ENCODE results near the gene LHFPL6. TPM values are rescaled to one million over a fixed set of nuclear protein-coding genes. Genes with fewer than 3 reads are reported as not detected.
"Not testable (repeated sequence)": the region's sequence is repeated elsewhere in the genome, so short reads cannot be mapped to it uniquely, and the experiment has no call there.

LHFPL6 gene
- total RNA-seq, 1 donor from 2014 or later, result 54.8 TPM

DNA sequence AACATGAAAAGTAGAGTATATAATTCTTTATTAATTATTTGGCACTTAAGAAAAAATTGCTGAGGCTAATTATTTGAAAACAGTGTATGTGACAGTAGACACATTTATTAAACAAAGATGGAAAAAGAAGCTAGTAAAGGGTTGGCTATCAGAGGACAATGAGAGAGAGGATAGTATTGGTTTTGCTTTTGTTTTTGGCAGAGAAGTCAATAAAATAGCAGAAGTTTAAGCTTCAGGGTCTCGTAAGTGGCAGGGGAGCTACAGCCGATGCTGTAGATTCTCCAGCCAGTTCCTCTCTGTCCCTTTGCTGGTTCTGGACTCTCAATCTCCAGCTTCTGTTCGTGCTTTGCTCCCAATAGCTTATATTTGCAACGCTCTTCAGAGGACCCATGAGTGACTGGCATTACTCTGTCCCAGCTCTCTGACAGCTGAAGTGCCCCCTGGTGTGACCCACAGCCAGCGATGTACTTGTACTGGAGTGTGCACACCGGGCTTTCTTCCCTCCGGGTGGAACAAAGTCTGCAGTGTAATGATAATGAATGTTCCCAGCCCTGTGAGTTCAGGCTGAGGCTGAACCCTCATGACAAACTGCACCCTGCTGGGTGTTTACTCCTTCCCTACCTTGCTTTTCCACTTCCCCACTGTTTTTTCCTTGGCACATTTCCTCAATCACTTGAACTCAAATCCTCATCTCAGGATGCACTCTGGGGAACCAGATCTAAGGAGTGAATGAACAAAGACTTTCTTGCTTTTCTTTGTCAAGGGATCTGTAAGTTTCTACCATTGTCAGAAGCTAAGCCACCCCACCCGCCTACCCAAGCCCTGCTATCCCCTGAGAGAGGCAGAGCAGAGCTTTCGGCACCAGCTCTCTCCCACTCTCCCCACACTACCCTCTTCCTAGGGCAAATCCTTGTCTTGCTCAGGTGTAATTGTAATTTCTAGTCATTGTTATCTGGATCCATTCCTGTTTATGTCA is 254.8 kb downstream of the LHFPL6 start:
- no peaks in the 10 kb centered on the region for H3K9me3 ChIP-seq
- H3K27ac ChIP-seq, result no peak overlapping the region
- DNase-seq (ENCODE audit: extremely low spot score in 2 of 2), result no peak
- H3K27me3 ChIP-seq, result no peaks in the 10 kb centered on the region
- no peaks in the 10 kb centered on the region for H3K36me3 ChIP-seq
- no peak overlapping the region for H3K4me3 ChIP-seq
- intact Hi-C loops (cut with DNase I), result no loop called here
- peaks cover 16% of the 10 kb centered on the region for H3K4me1 ChIP-seq
- TF ChIP-seq POLR2AphosphoS5 (IDR thresholded peaks at IDR 0.05; ENCODE audit: insufficient read depth in 1 of 2, low read depth in 1 of 2) (no peak), POLR2A (IDR thresholded peaks at IDR 0.05) (no peak)
- TF ChIP-seq, protein P1, sequence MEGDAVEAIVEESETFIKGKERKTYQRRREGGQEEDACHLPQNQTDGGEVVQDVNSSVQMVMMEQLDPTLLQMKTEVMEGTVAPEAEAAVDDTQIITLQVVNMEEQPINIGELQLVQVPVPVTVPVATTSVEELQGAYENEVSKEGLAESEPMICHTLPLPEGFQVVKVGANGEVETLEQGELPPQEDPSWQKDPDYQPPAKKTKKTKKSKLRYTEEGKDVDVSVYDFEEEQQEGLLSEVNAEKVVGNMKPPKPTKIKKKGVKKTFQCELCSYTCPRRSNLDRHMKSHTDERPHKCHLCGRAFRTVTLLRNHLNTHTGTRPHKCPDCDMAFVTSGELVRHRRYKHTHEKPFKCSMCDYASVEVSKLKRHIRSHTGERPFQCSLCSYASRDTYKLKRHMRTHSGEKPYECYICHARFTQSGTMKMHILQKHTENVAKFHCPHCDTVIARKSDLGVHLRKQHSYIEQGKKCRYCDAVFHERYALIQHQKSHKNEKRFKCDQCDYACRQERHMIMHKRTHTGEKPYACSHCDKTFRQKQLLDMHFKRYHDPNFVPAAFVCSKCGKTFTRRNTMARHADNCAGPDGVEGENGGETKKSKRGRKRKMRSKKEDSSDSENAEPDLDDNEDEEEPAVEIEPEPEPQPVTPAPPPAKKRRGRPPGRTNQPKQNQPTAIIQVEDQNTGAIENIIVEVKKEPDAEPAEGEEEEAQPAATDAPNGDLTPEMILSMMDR (IDR thresholded peaks at IDR 0.05), result no peak

DNA sequence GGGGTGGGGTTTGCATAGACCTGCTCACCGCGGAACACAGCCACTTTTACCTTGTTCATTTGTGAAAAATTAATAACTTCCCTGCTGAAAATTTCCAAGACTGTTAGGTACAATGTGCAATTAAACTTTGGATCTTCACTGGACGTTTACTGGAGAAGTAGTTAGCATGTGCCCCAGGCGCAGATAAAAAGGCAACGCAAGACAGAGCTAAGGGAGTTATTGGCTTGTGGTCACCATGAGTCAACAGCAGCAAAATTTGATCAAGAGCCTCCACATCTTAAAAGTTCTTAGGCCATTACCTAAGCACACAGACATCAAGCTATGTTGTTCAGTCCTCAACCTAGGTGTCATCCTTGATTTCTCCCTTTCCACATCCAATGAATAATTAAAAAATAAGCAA is 257.0 kb downstream of the LHFPL6 start:
- H3K4me3 ChIP-seq, result no peak overlapping the region
- H3K4me1 ChIP-seq, result peaks cover 15% of the 10 kb centered on the region
- H3K27ac ChIP-seq, result no peak overlapping the region
- intact Hi-C loops (cut with DNase I), result no loop called here
- DNase-seq (ENCODE audit: extremely low spot score in 2 of 2), result no peak
- no peaks in the 10 kb centered on the region for H3K9me3 ChIP-seq
- TF ChIP-seq POLR2A (IDR thresholded peaks at IDR 0.05) (no peak), POLR2AphosphoS5 (IDR thresholded peaks at IDR 0.05; ENCODE audit: insufficient read depth in 1 of 2, low read depth in 1 of 2) (no peak)
- TF ChIP-seq, protein P1 (IDR thresholded peaks at IDR 0.05), result no peak
- no peaks in the 10 kb centered on the region for H3K36me3 ChIP-seq
- H3K27me3 ChIP-seq, result no peaks in the 10 kb centered on the region

DNA sequence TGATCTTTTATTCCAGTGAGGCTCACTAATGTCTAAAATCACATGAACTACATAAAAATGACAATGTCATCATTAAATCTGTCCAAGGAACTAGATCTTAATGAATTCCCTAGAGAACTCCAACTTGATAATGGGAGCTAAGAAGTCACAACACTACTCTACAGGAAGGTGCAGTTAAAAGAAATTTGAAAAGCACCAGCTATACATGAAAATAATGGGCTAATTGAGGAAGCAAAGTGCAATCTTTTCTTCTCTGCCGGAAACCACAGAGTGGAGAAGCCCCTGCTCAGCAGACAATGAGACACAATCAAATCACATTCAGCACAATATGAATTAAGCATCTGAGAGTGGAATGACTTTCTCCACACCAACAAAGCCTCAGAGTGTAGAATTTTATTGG is 261.7 kb downstream of the LHFPL6 start:
- no peaks in the 10 kb centered on the region for H3K36me3 ChIP-seq
- TF ChIP-seq, protein P1 (IDR thresholded peaks at IDR 0.05), result no peak
- TF ChIP-seq POLR2AphosphoS5 (IDR thresholded peaks at IDR 0.05; ENCODE audit: insufficient read depth in 1 of 2, low read depth in 1 of 2) (no peak), POLR2A (IDR thresholded peaks at IDR 0.05) (no peak)
- intact Hi-C loops (cut with DNase I), result no loop called here

DNA sequence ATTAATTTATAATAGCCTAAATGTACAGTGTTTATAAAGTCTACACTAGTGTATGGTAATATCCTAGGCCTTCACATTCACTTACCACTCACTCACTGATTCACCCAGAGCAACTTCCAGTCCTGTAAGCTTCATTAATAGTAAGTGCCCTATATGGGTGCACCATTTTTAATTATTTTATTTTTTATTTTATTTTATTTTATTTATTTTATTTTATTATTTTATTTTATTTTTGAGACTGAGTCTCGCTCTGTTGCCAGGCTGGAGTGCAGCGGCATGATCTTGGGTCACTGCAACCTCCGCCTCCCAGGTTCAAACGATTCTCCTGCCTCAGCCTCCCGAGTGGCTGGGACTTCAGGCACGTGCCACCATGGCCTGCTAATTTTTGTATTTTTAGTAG is 264.9 kb downstream of the LHFPL6 start:
- H3K4me1 ChIP-seq; H3K9me3 ChIP-seq; DNase-seq (ENCODE audit: extremely low spot score in 2 of 2); H3K27me3 ChIP-seq; H3K4me3 ChIP-seq; intact Hi-C loops (cut with DNase I); H3K36me3 ChIP-seq; H3K27ac ChIP-seq: not testable (repeated sequence)

More for the DNA sequence above, 261.7 kb downstream of the LHFPL6 start:
- DNase-seq (ENCODE audit: extremely low spot score in 2 of 2), result no peak
- Histone ChIP-seq H3K27me3 (no peaks in the 10 kb centered on the region), H3K4me3 (no peak overlapping the region), H3K27ac (no peak overlapping the region), H3K4me1 (no peaks in the 10 kb centered on the region), H3K9me3 (no peaks in the 10 kb centered on the region)

DNA sequence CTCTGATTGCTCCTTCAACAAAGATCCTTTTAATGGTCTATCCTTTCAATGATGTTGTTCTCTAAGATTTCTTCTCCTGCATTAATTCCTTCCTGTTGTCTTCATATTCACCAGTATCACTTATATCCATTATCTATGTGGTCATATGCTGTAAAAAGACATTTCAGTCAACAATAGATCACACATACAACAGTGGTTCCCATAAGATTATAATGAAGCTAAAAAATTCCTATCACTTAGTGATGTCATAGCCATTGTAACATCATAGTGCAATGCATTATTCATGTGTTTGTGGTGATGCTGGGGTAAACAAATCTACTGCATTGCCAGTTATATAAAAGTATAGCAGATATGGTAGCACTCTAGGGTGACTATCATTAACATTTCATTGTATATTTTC is 266.1 kb downstream of the LHFPL6 start:
- Histone ChIP-seq H3K27me3 (no peaks in the 10 kb centered on the region), H3K4me3 (no peak overlapping the region), H3K36me3 (no peaks in the 10 kb centered on the region), H3K27ac (no peak overlapping the region), H3K9me3 (no peaks in the 10 kb centered on the region), H3K4me1 (no peaks in the 10 kb centered on the region)
- DNase-seq (ENCODE audit: extremely low spot score in 2 of 2), result no peak
- TF ChIP-seq, protein P1 (IDR thresholded peaks at IDR 0.05), result no peak
- intact Hi-C loops (cut with DNase I), result no loop called here

Data from vagina (tissue), 2 donors.